Motor neuron (in vitro differentiated cells): Measurements from ENCODE around the gene PRG3. TPM values are rescaled to one million over a fixed set of nuclear protein-coding genes. Genes with fewer than 3 reads are reported as not detected.
A peak's percentile ranks its signal among the peaks of the same experiment; 100 is the strongest.

Source experiments
- ATAC-seq, 8 experiments: fragments of 200-7000 bp; cut with Tn5 transposase; replicated peaks in 6 of 8; 2 replicates each; pipeline ENCODE4 v1.8.0; 2021; ENCODE audit warnings: mild to moderate bottlenecking in 8 of 8, moderate library complexity in 8 of 8
- H3K27ac ChIP-seq, 2 donors: fragments of 250-450 bp; sonication (Bioruptor Pico); 2 replicates each; pipeline ENCODE4 v1.9.0; 2021; ENCODE audit warnings: antibody characterized with exemption in 2 of 2, mild to moderate bottlenecking in 2 of 2, moderate library complexity in 1 of 2
- H3K4me1 ChIP-seq, 2 donors: fragments of 250-450 bp; sonication (Bioruptor Pico); replicated peaks in 1 of 2; 2 replicates each; pipeline ENCODE4 v1.6.1; 2021; ENCODE audit warnings: antibody characterized with exemption in 2 of 2, mild to moderate bottlenecking in 2 of 2, moderate library complexity in 1 of 2
- H3K4me3 ChIP-seq, 5 donors: fragments of 250-450 bp; sonication (Bioruptor Pico); 2 replicates each; pipeline ENCODE4 v1.9.0; 2021; ENCODE audit warnings: antibody characterized with exemption in 5 of 5, mild to moderate bottlenecking in 5 of 5, moderate library complexity in 4 of 5
- WGBS, 10 experiments: fragments of 450-650 bp; shearing (Covaris generic); methylation state at CpG; one replicate each; pipeline ENCODE4 v1.0.0; 2022; 5-methylcytosine and 5-hydroxymethylcytosine counted together
- in situ Hi-C, 9 experiments: fragments of 400-800 bp; cut with MboI; loops; one replicate each; pipeline ENCODE4 v1.15.0; 2021; ENCODE audit warnings: low sequenced_read_pairs in 9 of 9, low pct_unique_long_range_greater_than_20kb in 2 of 9; ENCODE audit not compliant: unreplicated experiment in 9 of 9
- total RNA-seq, 8 experiments: library from RNA; unstranded; fragments of 300-600 nt; gene quantifications; 2 replicates each; pipeline versions ENCODE4 v1.2.3 to v1.2.4, GENCODE V29; 2022

The PRG3 gene
- total RNA-seq, 8 experiments from 2014 or later = not detected

DNA sequence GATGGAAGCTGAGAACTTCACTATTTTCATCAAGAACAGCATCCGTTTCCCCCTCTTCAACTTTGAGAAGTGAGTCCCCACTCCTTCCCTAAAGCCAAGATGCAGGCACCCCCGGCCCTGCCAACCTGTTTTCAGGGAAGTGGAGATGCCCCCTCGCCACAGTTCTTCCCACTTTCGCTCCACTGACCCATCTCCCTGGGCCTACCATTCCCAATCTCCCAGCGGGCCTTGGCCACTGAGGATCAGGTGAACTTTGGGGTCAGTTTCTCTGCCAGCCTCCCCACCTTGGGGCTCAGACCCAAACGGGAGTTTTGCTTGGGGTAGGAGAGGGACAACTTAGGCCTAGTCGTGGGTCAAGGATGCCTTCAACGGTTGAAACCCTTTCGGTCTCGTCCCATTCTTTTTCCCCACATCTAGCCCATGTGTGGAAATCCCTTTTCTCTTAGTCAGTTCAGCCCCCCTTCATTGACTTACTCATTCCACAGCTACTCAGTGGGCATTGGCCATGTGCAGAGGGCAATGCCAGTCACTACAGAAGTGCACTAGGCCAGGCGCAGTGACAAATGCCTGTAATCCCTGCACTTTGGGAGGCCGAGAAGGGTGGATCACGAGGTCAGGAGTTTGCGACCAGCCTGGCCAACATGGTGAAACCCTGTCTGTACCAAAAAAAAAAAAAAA is 32.2 kb downstream of the PRG3 start:
- Histone ChIP-seq H3K27ac (no peak overlapping the region), H3K4me3 (no peak overlapping the region), H3K4me1 (peaks cover 17 to 27% of the 10 kb centered on the region in 2 donors)
- WGBS, 10 experiments = 70 to 100% (median 92%) methylated on average over 2 to 6 of the region's 14 CpGs; no CpG with 5 or more reads in 3 of the 10 experiments
- no peak for ATAC-seq
- in situ Hi-C loops = loop anchor here in 2 of 9 experiments (25.0 kb wide), 2 partner anchors 114 to 164 kb away; partner anchors contain the start of genes RTN4RL2 (in 1 of the 2) and SLC43A1 (in 1 of the 2)

GRCh38 chr11:57348052-57348451 is 32.9 kb downstream of the PRG3 start:
- in situ Hi-C loops = loop anchor here in 2 of 9 experiments (25.0 kb wide), 2 partner anchors 114 to 164 kb away; partner anchors contain the start of genes RTN4RL2 (in 1 of the 2) and SLC43A1 (in 1 of the 2)
- H3K4me1 ChIP-seq = peaks cover 19 to 29% of the 10 kb centered on the region in 2 donors
- H3K4me3 ChIP-seq = no peak overlapping the region
- 50 to 62% methylated on average over 2 to 4 of the region's 7 CpGs; no CpG with 5 or more reads in 8 of the 10 experiments for WGBS, 10 experiments
- no peak for ATAC-seq
- H3K27ac ChIP-seq = no peak overlapping the region

- H3K4me3 ChIP-seq = no peak overlapping the region
- peaks cover 26 to 30% of the 10 kb centered on the region in 2 donors for H3K4me1 ChIP-seq
- in situ Hi-C loops = loop anchor here in 2 of 9 experiments (25.0 kb wide), 2 partner anchors 115 to 165 kb away; partner anchors contain the start of genes RTN4RL2 (in 1 of the 2) and SLC43A1 (in 1 of the 2)
- H3K27ac ChIP-seq = no peak overlapping the region
- ATAC-seq = no peak
- WGBS, 10 experiments = 90% methylated on average over 4 of the region's 9 CpGs; no CpG with 5 or more reads in 9 of the 10 experiments
These were observed 33.6 kb downstream of the PRG3 start for GRCh38 chr11:57347336-57347735.

GRCh38 chr11:57345555-57346211 is 35.3 kb downstream of the PRG3 start:
- in situ Hi-C loops = loop anchor here in 2 of 9 experiments (25.0 kb wide), 2 partner anchors 117 to 167 kb away; partner anchors contain the start of genes RTN4RL2 (in 1 of the 2) and SLC43A1 (in 1 of the 2)
- Histone ChIP-seq H3K4me3 (no peak overlapping the region), H3K27ac (no peak overlapping the region)

GRCh38 chr11:57344826-57345225 is 36.1 kb downstream of the PRG3 start:
- ATAC-seq = no peak
- WGBS, 10 experiments = 95 to 100% (median 96%) methylated on average over 2 to 3 of the region's 10 CpGs; no CpG with 5 or more reads in 7 of the 10 experiments
- H3K27ac ChIP-seq = no peak overlapping the region
- in situ Hi-C loops = loop anchor here in 2 of 9 experiments (25.0 kb wide), 2 partner anchors 117 to 167 kb away; partner anchors contain the start of genes RTN4RL2 (in 1 of the 2) and SLC43A1 (in 1 of the 2)
- peaks cover 36 to 39% of the 10 kb centered on the region in 2 donors for H3K4me1 ChIP-seq
- H3K4me3 ChIP-seq = no peak overlapping the region

More at GRCh38 chr11:57345555-57346211, 35.3 kb downstream of the PRG3 start:
- 0 to 100% (median 31%) methylated on average over 1 to 8 of the region's 11 CpGs; no CpG with 5 or more reads in 2 of the 10 experiments for WGBS, 10 experiments
- peaks cover 33% of the 10 kb centered on the region in 2 donors for H3K4me1 ChIP-seq
- ATAC-seq = peak; percentile 48 to 89 (median 58)

GRCh38 chr11:57343825-57344224 is 37.1 kb downstream of the PRG3 start:
- in situ Hi-C loops = loop anchor here in 2 of 9 experiments (25.0 kb wide), 2 partner anchors 118 to 168 kb away; partner anchors contain the start of genes RTN4RL2 (in 1 of the 2) and SLC43A1 (in 1 of the 2)
- peak overlapping the region in 1 of 2 donors; percentile 34 for H3K27ac ChIP-seq
- no peak overlapping the region for H3K4me3 ChIP-seq
- peak in 2 of 8 experiments; percentile 14 to 41 for ATAC-seq
- 40 to 73% (median 55%) methylated on average over 1 to 7 of the region's 7 CpGs; no CpG with 5 or more reads in 3 of the 10 experiments for WGBS, 10 experiments
- peaks cover 41 to 44% of the 10 kb centered on the region in 2 donors for H3K4me1 ChIP-seq

- Histone ChIP-seq H3K27ac (no peak overlapping the region), H3K4me1 (peaks cover 47 to 50% of the 10 kb centered on the region in 2 donors), H3K4me3 (no peak overlapping the region)
- WGBS, 10 experiments = 40 to 100% (median 56%) methylated on average over 1 to 2 of the region's 11 CpGs; no CpG with 5 or more reads in 6 of the 10 experiments
- in situ Hi-C loops = loop anchor here in 2 of 9 experiments (25.0 kb wide), 2 partner anchors 120 to 170 kb away; partner anchors contain the start of genes RTN4RL2 (in 1 of the 2) and SLC43A1 (in 1 of the 2)
- no peak for ATAC-seq
These were observed 38.2 kb downstream of the PRG3 start for GRCh38 chr11:57342702-57343101.

- 0 to 88% (median 80%) methylated on average over 1 to 3 of the region's 6 CpGs; no CpG with 5 or more reads in 5 of the 10 experiments for WGBS, 10 experiments
- Histone ChIP-seq H3K4me1 (peaks cover 54 to 55% of the 10 kb centered on the region in 2 donors), H3K4me3 (peak overlapping the region in 1 of 5 donors; percentile 29), H3K27ac (no peak overlapping the region)
- in situ Hi-C loops = loop anchor here in 2 of 9 experiments (25.0 kb wide), 2 partner anchors 121 to 171 kb away; partner anchors contain the start of genes RTN4RL2 (in 1 of the 2) and SLC43A1 (in 1 of the 2)
- ATAC-seq = no peak
These were observed 39.6 kb downstream of the PRG3 start for GRCh38 chr11:57341250-57341808.

- H3K4me3 ChIP-seq = peak overlapping the region in 4 of 5 donors; percentile 4 to 29 (median 20)
- peak; percentile 37 to 86 (median 84) for ATAC-seq
- H3K4me1 ChIP-seq = peaks cover 52 to 55% of the 10 kb centered on the region in 2 donors
- H3K27ac ChIP-seq = peak overlapping the region; percentile 70 to 85
- in situ Hi-C loops = loop anchor here in 2 of 9 experiments (25.0 kb wide), 2 partner anchors 122 to 172 kb away; partner anchors contain the start of genes RTN4RL2 (in 1 of the 2) and SLC43A1 (in 1 of the 2)
- WGBS, 10 experiments = 7 to 54% (median 30%) methylated on average over 2 to 11 of the region's 12 CpGs; no CpG with 5 or more reads in 3 of the 10 experiments
These were observed 40.8 kb downstream of the PRG3 start for GRCh38 chr11:57340039-57340615.

DNA sequence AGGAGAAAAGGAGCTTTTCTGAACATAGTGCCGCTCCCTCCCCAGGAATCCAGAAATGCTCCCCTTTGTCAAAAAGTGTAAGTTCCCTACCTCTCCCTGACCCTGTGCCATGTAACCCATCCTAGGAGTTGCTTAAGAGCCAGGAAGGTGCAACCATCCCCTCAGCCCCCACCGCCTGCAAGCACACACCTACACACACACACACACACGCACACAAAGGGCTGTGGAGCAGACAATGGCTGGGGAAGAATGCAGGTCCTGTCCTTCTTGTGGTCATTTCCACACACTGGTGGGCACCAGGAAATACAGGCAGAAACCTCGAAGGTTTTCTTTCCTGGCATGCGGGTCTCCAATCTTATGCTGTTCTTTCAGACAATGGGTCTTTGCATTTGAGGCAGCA is 41.6 kb downstream of the PRG3 start:
- peaks cover 55 to 58% of the 10 kb centered on the region in 2 donors for H3K4me1 ChIP-seq
- in situ Hi-C loops = loop anchor here in 2 of 9 experiments (25.0 kb wide), 2 partner anchors 123 to 173 kb away; partner anchors contain the start of genes RTN4RL2 (in 1 of the 2) and SLC43A1 (in 1 of the 2)

GRCh38 chr11:57338142-57338541 is 42.8 kb downstream of the PRG3 start, which contains the start of gene P2RX3:
Gene P2RX3 (plus strand): TSS chr11:57338352. CDS start chr11:57338551, 199 bp downstream.
- H3K27ac ChIP-seq = peak within 1 kb of the TSS; percentile 73 to 85
- in situ Hi-C loops = loop anchor here in 2 of 9 experiments (25.0 kb wide), 2 partner anchors 124 to 174 kb away; partner anchors contain the start of genes RTN4RL2 (in 1 of the 2) and SLC43A1 (in 1 of the 2)
- H3K4me1 ChIP-seq = peaks cover 49 to 50% of the 10 kb centered on the region in 2 donors
- WGBS, 10 experiments = 0 to 38% methylated on average over 1 to 2 of the region's 4 CpGs; no CpG with 5 or more reads in 8 of the 10 experiments
- H3K4me3 ChIP-seq = peak within 1 kb of the TSS in 4 of 5 donors; percentile 5 to 29 (median 20)
- peak in 3 of 8 experiments; percentile 24 to 40 (median 25) for ATAC-seq

More for the DNA sequence above, 41.6 kb downstream of the PRG3 start:
- no peak for ATAC-seq
- 65 to 80% (median 73%) methylated on average over 1 to 3 of the region's 5 CpGs; no CpG with 5 or more reads in 6 of the 10 experiments for WGBS, 10 experiments
- Histone ChIP-seq H3K4me3 (peak overlapping the region in 4 of 5 donors; percentile 3 to 29 (median 20)), H3K27ac (peak overlapping the region; percentile 73 to 85)
